ENCODE measurements around the gene NHLRC1. TPM values are rescaled to one million over a fixed set of nuclear protein-coding genes. Genes with fewer than 3 reads are reported as not detected.

NHLRC1 gene
- total and polyA plus RNA-seq, 2 of the 13 experiments (the other 11 are each of a cell fraction or from before 2014, with no cell fraction given) = 0.04 to 0.11 TPM

DNA sequence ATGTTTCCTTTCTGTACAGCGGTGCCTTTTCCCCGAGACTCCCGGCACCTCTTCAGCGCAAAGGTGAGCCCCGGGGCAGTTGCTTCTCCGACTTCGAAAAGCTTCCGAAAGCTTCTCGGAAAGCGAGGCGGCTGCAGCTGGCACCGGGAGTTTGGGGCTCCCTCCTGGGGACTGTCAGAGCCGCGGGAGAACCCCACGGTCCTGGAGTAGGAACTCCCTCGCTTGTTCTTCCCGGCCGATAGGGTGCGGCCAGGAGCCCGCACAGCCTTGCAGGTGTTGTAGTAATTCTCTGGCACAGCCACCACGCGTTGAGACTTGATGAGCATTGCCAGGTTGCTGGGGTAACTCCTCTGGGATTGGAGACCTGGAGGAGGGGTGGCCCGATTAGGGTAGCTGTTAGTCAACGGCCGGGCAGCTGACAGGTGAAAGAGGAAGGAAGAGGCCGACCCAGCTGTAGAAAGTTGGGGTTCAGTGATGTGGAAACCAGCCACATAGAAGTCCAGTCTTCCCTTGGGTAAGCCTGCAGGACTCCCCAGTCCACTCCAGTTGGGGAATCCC lies 33.5 kb upstream of the NHLRC1 start (continued):
- TF ChIP-seq, protein P1, sequence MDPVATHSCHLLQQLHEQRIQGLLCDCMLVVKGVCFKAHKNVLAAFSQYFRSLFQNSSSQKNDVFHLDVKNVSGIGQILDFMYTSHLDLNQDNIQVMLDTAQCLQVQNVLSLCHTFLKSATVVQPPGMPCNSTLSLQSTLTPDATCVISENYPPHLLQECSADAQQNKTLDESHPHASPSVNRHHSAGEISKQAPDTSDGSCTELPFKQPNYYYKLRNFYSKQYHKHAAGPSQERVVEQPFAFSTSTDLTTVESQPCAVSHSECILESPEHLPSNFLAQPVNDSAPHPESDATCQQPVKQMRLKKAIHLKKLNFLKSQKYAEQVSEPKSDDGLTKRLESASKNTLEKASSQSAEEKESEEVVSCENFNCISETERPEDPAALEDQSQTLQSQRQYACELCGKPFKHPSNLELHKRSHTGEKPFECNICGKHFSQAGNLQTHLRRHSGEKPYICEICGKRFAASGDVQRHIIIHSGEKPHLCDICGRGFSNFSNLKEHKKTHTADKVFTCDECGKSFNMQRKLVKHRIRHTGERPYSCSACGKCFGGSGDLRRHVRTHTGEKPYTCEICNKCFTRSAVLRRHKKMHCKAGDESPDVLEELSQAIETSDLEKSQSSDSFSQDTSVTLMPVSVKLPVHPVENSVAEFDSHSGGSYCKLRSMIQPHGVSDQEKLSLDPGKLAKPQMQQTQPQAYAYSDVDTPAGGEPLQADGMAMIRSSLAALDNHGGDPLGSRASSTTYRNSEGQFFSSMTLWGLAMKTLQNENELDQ (CRISPR knock-in tag; IDR thresholded peaks at IDR 0.05; ENCODE audit: borderline replicate concordance) = no peak
- TF ChIP-seq, protein P2, sequence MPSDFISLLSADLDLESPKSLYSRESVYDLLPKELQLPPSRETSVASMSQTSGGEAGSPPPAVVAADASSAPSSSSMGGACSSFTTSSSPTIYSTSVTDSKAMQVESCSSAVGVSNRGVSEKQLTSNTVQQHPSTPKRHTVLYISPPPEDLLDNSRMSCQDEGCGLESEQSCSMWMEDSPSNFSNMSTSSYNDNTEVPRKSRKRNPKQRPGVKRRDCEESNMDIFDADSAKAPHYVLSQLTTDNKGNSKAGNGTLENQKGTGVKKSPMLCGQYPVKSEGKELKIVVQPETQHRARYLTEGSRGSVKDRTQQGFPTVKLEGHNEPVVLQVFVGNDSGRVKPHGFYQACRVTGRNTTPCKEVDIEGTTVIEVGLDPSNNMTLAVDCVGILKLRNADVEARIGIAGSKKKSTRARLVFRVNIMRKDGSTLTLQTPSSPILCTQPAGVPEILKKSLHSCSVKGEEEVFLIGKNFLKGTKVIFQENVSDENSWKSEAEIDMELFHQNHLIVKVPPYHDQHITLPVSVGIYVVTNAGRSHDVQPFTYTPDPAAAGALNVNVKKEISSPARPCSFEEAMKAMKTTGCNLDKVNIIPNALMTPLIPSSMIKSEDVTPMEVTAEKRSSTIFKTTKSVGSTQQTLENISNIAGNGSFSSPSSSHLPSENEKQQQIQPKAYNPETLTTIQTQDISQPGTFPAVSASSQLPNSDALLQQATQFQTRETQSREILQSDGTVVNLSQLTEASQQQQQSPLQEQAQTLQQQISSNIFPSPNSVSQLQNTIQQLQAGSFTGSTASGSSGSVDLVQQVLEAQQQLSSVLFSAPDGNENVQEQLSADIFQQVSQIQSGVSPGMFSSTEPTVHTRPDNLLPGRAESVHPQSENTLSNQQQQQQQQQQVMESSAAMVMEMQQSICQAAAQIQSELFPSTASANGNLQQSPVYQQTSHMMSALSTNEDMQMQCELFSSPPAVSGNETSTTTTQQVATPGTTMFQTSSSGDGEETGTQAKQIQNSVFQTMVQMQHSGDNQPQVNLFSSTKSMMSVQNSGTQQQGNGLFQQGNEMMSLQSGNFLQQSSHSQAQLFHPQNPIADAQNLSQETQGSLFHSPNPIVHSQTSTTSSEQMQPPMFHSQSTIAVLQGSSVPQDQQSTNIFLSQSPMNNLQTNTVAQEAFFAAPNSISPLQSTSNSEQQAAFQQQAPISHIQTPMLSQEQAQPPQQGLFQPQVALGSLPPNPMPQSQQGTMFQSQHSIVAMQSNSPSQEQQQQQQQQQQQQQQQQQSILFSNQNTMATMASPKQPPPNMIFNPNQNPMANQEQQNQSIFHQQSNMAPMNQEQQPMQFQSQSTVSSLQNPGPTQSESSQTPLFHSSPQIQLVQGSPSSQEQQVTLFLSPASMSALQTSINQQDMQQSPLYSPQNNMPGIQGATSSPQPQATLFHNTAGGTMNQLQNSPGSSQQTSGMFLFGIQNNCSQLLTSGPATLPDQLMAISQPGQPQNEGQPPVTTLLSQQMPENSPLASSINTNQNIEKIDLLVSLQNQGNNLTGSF (CRISPR knock-in tag; IDR thresholded peaks at IDR 0.05) = 0 out of 2 replicates have a peak, but pooled peaks have one; percentile 16
- TF ChIP-seq CREM (IDR thresholded peaks at IDR 0.05) (no peak), CREM (CRISPR knock-in tag; IDR thresholded peaks at IDR 0.05) (no peak), ZNF713 (CRISPR knock-in tag; IDR thresholded peaks at IDR 0.05) (no peak; the same call in 1 of the 2 replicates), ZNF333 (CRISPR knock-in tag; IDR thresholded peaks at IDR 0.05; ENCODE audit: borderline replicate concordance) (no peak; the same call in 1 of the 2 replicates), ZFP36L2 (CRISPR knock-in tag; IDR thresholded peaks at IDR 0.05) (no peak), RFX5 (IDR thresholded peaks at IDR 0.05; ENCODE audit: low read depth, low read length) (no peak), ZNF296 (CRISPR knock-in tag; conservative IDR thresholded peaks at IDR 0.05) (no peak), ZNF30 (CRISPR knock-in tag; IDR thresholded peaks at IDR 0.05) (no peak), NFIB (CRISPR knock-in tag; IDR thresholded peaks at IDR 0.05; ENCODE audit: borderline replicate concordance) (no peak), WIZ (CRISPR knock-in tag; IDR thresholded peaks at IDR 0.05) (no peak), ZNF891 (CRISPR knock-in tag; IDR thresholded peaks at IDR 0.05) (peak; percentile 88), FOXO1 (CRISPR knock-in tag; IDR thresholded peaks at IDR 0.05) (no peak), ZNF34 (CRISPR knock-in tag; IDR thresholded peaks at IDR 0.05; ENCODE audit: borderline replicate concordance) (no peak), AKAP8 (CRISPR knock-in tag; IDR thresholded peaks at IDR 0.05) (no peak), ZKSCAN8 (CRISPR knock-in tag; IDR thresholded peaks at IDR 0.05; ENCODE audit: borderline replicate concordance) (peak; percentile 59; the same call in 1 of the 2 replicates), KAT2B (IDR thresholded peaks at IDR 0.05; ENCODE audit: borderline replicate concordance, low read depth, low read length) (no peak), ZNF552 (CRISPR knock-in tag; IDR thresholded peaks at IDR 0.05; ENCODE audit: borderline replicate concordance) (no peak), GATAD1 (CRISPR knock-in tag; IDR thresholded peaks at IDR 0.05) (0 out of 2 replicates have a peak, but pooled peaks have one; percentile 19), ZFY (CRISPR knock-in tag; IDR thresholded peaks at IDR 0.05) (0 out of 2 replicates have a peak, but pooled peaks have one; percentile 41), ZNF780A (CRISPR knock-in tag; IDR thresholded peaks at IDR 0.05) (no peak), ELF1 (CRISPR knock-in tag; IDR thresholded peaks at IDR 0.05) (peak; percentile 21; the same call in 1 of the 2 replicates)
- TF ChIP-seq, protein P3, sequence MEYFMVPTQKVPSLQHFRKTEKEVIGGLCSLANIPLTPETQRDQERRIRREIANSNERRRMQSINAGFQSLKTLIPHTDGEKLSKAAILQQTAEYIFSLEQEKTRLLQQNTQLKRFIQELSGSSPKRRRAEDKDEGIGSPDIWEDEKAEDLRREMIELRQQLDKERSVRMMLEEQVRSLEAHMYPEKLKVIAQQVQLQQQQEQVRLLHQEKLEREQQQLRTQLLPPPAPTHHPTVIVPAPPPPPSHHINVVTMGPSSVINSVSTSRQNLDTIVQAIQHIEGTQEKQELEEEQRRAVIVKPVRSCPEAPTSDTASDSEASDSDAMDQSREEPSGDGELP (IDR thresholded peaks at IDR 0.05; ENCODE audit: borderline replicate concordance, low read depth) = peak; percentile 46
